Stimulated activated CD4-positive, alpha-beta T cell treated with anti-CD3 and anti-CD28 coated beads, TNF-alpha, amount 100 ng/mL, for 24 hours (primary cell): ENCODE measurements around the gene MDH2.
"Not testable (repeated sequence)": the region's sequence is repeated elsewhere in the genome, so short reads cannot be mapped to it uniquely, and the experiment has no call there.

Experiments used
- DNase-seq, 3 experiments: peaks; one replicate each; pipeline ENCODE4 v3.0.0-alpha.2; 2020; ENCODE audit warnings: low read depth in 3 of 3

MDH2 gene

DNA sequence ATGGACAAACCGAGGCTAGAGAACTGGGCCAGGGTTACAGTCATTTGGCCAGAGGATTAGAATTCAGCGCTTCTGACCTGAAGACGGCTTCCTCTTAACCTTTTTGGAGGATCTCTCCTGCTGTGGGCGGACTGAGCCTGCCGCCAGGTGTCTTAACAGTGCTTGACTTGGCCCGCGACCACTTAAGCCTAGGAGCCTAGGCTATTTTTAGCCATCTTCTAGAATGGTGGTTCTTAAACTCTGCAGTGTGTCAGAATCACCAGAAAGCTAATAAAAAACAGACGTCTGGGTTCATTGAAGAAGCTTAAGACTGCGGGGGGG is 722 bp downstream of the MDH2 start:
- DNase-seq = no peak

DNA sequence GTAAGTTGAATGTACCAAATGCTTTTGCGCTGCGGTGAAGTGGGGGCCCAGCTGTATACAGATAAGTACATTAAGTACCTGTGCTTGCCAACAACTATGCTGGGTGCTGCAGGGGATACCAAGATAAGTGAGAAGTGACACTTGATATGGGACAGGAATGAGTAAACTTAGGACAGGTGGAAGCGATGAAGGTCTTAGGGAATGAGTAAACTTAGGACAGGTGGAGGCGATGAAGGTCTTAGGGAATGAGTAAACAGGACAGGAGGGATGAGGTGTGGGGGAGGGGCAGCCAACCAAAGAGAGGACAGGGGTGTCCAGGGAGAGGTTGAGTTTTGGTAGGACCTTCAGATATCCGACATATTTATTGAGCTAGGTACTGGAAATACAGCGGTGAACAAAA is 1.4 kb downstream of the MDH2 start:
- no peak for DNase-seq

DNA sequence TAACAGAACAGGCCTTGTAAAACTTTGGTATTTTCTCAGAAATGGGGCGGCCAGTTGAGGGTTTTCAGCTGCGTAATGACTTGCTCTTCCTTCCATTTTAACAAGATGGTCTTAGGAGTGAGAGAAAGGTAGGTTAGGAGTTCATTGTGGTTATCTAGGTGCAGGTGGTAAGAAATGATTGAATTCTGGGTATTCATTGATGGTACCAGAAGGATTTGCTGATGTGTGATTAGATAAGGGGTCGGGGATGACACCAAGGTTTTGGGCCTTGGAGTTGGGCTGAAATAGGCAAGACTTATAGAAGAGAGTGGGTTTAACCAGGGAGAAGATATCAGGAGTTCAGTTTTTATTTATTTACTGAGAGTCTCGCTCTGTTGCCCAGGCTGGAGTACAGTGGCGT is 2.6 kb downstream of the MDH2 start:
- no peak for DNase-seq

DNA sequence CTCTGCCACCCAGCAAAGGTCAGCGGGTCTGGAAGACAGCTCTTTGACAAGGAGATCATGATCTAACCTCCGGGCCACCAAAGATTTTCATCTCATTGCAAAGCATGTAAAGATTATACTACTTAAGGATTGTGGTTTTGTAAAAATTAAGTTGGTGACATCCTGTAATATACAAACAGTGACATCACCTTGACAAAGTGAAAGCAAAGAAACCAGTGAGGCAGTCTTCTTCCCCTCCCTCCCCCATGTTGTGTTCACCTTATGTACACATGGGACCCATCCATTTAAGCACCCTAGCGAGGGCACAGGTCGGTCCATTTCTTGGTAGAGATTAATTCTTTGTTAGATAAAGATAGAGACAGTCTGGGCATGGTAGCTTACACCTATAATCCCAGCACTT is 3.9 kb downstream of the MDH2 start:
- no peak for DNase-seq

DNA sequence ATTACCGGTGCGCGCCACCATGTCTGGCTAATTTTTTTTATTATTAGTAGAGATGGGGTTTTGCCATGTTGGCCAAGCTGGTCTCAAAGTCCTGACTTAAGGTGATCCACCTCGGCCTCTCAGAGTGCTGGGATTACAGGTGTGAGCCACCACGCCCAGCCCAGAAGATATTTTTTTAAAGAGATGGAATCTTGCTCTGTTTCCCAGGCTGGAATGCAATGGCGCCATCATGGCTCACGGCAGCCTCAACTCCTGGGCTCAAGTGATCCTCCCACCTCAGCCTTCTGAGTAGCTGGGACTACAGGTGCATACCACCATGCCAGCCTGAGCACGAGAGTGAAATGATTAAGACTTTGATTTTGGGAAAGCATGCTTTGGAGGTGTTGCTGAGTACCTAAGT is 4.8 kb downstream of the MDH2 start:
- not testable (repeated sequence) for DNase-seq

DNA sequence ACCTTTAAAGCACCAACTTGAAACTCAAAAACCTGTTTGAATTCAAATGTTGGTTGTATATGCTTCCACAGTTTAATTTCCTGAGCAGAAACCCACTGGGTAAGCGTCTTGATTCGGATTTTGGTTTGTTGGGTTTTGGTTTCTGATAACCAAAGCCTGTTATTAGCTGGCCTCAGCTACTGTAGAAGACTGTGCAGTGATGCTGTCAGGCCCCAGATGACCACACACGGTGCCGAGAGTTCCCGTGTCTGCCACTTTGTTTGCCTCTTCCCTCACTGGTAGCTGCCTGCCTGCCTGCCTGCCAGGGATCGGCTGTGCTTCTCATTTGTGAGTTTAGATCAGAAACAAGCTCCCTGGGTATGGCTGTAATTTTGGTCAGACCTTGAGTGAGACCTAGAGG is 5.6 kb downstream of the MDH2 start:
- no peak for DNase-seq

DNA sequence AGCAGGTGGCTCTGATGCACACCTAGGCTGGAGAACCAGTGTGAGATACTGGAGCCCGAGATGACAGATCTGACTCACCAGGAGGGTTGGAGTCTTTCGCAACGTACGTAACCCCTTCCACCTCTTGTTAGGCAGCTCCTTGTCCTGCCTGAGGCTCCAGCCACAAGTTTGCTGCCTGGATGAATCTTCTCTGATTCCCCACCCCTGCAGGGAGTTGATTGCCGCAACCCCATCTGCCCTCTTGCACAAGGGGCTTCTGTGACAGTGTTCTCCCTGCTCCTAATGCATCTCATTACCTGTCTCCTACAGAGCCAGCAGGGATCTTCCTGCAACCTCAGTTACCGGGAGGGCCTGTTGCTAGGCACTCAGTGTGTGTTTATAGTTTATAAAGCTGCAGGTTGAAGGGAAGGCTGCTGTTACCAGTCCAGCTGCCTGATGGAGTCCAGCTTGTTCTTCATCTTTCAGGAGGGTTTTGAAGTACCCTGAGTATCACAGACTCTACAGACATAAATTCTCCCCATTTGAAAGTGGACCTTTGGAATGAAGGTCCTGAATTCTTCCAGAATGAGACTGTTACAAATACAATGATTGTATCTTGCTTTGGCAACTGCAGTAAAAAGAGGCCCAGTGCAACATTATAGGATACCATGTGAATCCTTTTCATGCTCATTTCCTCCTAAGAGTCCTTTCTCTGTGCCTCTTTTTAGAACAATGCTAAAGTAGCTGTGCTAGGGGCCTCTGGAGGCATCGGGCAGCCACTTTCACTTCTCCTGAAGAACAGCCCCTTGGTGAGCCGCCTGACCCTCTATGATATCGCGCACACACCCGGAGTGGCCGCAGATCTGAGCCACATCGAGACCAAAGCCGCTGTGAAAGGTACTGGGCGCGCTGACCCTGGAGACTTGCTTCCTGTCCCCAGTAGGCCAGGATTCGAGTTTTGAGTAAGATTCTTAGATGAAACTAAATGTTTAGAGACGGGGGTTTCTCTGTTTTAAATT is 6.5 kb downstream of the MDH2 start:
- no peak for DNase-seq

DNA sequence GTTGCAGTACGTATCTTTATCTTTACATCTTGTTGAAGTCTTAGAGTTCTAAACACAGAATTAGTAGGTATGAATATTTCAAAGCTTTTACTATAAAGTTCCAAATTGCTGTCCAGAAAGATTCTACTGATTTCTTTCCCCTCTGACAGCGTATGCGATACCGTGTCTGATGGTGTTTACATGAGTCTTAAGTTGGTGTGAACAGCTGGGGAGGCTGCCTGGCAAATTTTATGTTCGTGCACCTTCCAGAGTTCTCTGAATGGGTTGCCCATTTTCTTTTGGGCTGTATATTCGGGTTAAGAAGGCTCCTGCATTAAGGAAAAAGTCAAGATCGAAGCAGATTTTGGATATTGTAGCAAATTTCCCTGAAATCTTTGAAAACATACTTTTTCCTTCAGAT is 8.3 kb downstream of the MDH2 start:
- no peak for DNase-seq

DNA sequence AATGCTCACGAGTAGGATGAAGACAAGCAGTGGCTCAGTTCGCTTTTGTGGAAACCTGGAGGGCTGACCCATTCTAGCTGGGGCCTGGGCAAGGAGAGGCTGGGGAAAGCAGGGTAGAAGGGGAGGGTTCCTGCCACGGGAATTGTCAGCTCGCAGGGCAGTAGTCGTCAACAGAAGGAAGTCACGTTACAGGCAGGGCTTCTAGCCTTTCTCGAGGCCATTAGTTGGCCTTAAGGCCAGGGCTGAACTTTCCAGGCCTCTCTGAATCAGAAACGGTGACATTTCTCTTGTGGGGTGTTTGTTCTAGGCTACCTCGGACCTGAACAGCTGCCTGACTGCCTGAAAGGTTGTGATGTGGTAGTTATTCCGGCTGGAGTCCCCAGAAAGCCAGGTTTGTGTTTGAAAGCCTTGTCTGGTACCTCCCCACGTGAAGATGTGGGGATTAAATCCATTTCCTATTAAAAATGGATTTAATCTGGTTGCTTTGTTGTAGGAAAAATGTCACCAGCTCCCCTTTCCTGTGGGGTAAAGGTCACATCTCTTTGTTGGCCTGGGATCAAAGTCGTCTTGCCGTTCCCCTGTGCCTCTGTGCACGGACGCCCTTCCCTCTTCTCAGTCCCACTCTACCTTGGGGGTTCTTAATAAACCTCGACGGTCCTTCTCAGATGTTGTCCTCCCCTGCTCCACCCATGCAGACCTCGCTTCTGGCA is 9.4 kb downstream of the MDH2 start:
- no peak for DNase-seq

DNA sequence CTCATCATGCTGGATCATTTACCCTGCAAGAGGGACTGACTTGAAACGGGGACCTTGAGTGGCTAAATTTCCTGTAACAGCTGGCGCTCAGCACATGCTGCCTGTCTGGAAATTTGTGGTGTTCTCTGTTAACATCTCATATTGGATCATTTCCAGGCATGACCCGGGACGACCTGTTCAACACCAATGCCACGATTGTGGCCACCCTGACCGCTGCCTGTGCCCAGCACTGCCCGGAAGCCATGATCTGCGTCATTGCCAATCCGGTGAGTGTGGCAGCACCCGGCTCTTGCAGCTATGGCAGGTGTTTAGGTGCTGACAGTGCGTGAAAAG is 9.9 kb downstream of the MDH2 start:
- DNase-seq = no peak

DNA sequence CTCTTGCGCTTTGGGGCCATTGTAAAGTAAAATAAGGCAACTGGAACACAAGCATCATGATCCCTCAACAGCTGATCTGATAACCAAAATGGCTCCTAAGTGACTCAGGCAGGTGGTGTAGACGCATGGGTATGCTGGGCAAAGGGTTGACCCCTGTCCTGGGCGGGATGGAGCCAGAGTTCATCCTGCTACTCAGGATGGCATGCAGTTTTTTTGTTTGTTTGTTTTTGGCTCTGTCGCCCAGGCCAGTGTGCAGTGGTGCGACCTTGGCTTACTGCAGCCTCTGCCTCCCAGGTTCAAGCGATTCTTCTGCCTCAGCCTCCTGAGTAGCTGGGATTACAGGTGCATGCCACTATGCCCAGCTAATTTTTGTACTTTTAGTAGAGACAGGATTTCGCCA is 10.8 kb downstream of the MDH2 start:
- not testable (repeated sequence) for DNase-seq

DNA sequence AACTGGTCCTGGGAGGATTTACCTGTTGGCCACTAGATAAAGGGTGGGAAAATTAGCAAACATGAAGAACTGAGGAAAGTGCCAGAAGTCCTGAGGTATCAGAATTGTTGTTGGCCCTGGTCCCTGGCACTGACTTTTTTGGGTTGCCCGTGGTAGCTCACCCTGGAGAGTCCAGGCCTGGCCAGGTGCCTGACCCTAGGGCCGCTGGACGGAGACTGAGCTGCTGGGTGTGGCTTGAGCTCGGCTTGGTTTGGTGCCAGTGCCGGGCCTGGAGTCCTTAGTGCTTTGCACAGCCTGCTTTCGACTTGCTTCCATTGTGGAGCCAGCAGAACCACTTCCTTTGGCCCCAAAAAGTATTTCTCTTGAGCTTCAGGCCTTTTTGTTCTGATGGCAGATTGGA is 12.9 kb downstream of the MDH2 start:
- DNase-seq = no peak

DNA sequence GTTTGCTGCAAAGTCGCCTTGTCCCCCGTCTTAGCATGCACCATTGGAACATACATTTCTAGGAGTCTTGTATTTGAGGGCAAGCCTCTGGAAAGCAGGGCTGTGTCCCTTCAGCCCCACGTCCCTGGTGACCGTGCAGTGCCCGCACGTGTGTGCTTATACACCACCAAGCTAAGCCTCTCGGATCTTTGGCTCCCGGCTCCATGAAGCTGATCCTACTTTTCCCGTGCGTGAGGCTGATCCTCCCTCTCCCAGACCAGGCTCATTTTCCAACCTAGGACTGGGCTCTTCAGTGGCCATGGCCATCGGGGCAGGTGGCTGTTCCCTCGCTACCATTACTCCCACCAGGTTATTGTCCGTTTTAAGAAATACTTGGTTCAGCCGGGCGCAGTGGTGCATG is 14.3 kb downstream of the MDH2 start:
- DNase-seq = no peak

DNA sequence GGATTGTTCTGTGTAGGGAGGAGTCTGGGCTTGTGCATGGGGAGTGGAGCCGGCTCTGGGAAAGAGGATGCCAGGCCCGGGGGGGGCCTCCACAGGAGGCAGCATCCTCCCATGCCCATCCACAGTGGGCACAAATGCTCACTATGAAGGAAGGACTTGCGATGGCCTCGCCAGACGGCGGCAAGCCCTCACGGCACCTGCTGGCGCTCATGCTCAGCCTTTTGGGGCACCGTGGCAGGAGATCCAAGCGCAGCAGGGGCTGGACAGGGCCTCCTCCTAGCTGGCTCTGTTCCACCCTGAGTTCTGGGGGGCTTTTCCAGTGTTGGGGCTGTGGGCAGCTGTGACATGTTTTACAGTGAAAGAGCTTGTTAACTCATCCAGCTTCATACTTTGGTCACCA is 15.2 kb downstream of the MDH2 start:
- no peak for DNase-seq

DNA sequence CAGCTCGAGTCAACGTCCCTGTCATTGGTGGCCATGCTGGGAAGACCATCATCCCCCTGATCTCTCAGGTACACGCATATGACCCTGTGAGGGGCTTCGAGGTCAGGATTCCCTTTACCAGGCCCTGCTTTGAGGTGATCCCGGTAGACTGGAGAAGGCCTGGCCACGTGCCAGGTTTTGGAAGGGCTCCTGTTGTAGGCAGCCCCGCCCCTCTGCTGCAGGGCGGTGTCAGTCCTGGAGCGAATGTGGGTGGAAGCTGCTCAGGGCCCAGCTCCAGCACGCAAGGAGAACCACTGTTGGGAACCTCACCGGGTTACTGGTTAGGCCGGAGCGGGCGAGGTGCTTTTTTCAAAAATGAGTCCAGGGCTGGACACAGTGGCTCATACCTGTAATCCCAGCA is 15.6 kb downstream of the MDH2 start:
- no peak for DNase-seq

DNA sequence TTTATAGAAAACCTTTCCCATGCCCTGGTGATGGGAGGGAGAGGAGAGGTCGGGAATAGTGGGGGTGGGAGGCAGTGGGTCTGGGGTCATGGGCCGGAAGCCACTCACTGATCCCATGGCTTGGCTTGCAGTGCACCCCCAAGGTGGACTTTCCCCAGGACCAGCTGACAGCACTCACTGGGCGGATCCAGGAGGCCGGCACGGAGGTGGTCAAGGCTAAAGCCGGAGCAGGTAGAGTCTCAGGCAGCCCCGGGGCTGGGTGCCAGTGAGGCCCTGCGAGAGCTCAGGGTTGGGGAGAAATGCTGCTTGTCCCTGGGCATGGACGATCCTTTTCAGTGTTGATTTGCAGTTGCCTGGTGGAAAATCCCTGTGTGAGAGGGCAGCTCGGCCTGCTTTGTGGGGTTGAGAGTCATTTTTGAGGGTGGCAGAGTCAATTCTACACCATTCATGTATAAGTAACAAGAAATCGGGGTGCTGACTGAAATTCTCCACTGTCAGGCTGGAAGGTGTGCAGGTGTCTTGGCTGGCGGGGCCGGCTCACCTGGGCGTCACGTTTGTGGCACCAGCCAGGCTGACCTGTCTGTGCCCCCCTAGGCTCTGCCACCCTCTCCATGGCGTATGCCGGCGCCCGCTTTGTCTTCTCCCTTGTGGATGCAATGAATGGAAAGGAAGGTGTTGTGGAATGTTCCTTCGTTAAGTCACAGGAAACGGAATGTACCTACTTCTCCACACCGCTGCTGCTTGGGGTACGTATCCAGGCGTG is 16.5 kb downstream of the MDH2 start:
- no peak for DNase-seq

DNA sequence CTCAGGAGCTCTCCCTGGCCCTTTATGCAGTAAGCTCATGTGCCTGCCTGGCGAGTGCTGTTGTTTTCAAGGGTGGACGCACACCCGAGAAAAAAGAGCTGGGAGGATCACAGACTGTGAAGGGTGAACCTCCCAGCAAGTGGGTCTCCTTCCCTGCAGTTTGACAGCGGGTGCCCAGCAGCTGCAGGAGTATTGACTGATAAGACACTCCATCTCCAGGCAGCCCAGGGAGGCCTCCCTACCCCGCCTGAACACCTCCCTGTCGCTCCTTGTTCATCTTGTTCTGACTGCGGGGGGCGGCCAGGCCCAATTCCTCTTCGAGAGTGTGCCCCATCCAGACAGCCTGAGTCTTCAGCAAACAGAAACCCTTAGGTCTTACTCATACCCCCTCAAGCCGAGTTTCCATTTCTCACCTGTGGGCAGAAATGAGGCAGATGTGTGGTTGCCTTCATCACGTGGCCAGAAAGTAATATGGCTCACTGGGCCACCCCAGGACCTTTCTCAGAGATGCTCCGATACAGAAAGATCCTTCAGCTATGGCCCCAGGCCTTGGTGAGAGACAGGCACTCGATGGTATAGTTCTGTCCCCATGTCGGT is 17.2 kb downstream of the MDH2 start:
- no peak for DNase-seq

DNA sequence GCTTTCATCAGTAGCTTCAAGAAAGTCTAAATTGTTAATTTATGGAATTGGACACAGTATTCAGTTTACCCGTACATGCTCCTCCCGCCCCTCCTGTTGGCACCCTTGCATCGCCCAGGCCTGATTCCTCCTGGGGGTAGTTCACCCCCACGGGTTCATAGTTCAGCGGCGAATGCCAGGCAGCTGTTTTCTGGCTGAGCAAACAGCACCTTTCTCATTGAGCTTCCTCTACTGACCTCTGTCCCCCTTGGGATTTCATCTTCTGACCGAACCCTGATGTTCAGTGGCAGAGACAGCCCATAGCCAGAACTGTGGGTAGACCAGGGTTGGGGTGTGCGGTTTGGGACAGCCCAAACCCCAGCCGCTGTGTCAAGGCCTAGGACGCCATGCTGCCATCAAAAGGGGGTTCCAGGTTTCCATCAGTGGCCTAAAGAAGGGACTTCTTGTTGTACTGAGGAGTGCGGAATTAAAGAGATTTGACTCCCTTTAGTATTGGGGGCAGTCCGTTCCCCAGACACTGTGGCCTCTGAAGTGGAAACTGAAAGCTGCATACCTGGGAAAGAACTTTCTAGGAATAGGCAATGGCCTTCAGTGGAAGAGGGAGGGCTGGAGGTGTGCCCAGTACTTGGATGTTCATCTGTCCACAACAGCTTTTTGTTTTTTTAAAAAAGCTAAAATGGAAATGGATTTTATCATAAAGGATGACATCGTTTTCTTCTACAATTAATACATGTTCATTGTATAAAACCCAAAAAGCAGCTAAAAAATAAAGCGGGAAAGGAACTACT is 19.0 kb downstream of the MDH2 start:
- no peak for DNase-seq

DNA sequence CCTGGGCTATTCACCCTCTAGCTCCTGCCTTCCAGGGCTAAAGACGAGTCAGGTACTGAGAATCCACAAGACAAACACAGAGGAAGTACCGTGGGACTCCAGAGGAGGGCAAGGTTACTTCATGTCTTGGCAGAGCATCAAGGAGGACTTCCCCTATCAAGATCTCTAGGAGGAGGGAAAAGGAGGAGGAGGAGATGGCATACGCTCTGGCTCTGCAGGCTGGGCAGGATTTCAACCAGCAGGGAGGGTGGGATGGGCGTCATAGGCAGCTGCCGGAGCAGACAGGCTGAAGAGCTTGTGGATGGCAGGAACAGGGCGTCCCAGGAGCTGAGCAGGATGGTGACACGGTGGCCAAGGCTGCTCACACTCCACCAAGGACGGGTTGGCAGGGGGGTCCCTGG is 21.3 kb downstream of the MDH2 start:
- DNase-seq = no peak

DNA sequence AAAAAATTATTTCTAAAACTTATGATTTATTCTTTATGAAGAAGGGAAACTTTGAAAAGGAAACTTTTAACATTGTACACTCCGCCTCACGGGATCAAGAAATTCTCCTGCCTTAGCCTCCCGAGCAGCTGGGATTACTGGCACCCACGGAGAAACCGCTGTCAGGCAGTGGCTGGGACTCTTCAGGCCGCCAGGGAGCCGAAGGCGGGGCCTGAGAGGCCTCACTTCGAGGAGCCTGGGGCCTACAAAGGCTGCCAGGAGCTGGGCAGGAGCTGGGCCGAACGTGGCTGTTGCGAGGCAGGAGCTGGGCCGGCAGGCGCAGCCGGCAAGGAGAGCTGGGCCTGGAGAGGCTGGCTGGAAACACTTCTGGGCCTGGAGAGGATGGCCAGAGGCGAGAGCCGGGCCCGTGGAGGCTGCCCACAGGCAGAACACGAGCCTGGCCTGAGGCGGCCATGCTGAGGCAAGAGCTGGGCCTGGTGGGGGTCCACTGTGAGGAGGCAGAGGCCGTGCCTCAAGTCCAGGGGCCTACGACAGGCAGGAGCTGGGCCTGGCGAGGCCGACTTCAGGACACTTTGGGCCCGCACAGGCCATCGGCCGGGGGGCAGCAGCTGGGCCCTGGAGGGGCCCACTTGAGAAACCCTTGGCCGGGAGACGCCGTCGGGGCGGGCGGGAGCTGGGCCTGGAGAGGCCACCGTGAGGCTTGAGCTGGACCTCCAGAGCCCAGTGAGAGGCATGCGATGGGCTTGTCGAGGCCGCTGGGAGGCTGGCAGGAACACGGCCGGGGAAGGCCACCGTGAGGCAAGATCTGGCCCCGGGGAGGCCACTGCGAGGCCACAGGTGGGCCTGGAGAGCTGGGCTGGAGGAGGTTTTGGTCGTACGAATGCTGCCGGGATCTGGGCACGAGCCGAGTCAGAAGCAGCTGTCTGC is 23.7 kb downstream of the MDH2 start:
- DNase-seq = no peak
